HepG2 (cell line): ENCODE data around the gene TMEM144. TPM values are rescaled to one million over a fixed set of nuclear protein-coding genes. Genes with fewer than 3 reads are reported as not detected.

ENCODE experiments used
- BCL6 ChIP-seq: IDR thresholded peaks from 2 replicates; pipeline ENCODE4 v1.6.1; 2016; ENCODE audit warnings: missing genetic modification reagents, missing compliant biosample characterization
- MBD4 ChIP-seq: IDR thresholded peaks from 2 replicates; pipeline ENCODE4 v1.6.1; 2012; ENCODE audit warnings: low read length, inconsistent platforms, borderline replicate concordance
- NAIF1 ChIP-seq: sonication (generic); formaldehyde crosslinking; IDR thresholded peaks from 2 replicates; pipeline ENCODE4 v1.5.0; 2020; ENCODE audit warnings: mild to moderate bottlenecking, missing genetic modification reagents, borderline replicate concordance
- SETDB1 ChIP-seq: sonication (generic); formaldehyde crosslinking; IDR thresholded peaks from 2 replicates; pipeline ENCODE4 v1.5.1; 2020; ENCODE audit warnings: missing genetic modification reagents, mild to moderate bottlenecking, borderline replicate concordance
- SOX5 ChIP-seq: IDR thresholded peaks from 2 replicates; pipeline ENCODE4 v1.6.1; 2016; ENCODE audit warnings: borderline replicate concordance
- TCF7 ChIP-seq: sonication (generic); IDR thresholded peaks from 2 replicates; pipeline ENCODE4 v1.6.1; 2016; ENCODE audit warnings: antibody characterized with exemption, low read depth
- THYN1 ChIP-seq: sonication (generic); formaldehyde crosslinking; IDR thresholded peaks from 2 replicates; pipeline ENCODE4 v1.8.1; 2023; ENCODE audit warnings: low read depth, mild to moderate bottlenecking, moderate library complexity, missing genetic modification reagents, borderline replicate concordance
- ZFAT ChIP-seq: sonication (generic); formaldehyde crosslinking; conservative IDR thresholded peaks from 2 replicates; pipeline ENCODE4 v1.8.1; 2023; ENCODE audit warnings: missing genetic modification reagents, inconsistent platforms
- ZNF12 ChIP-seq: sonication (generic); formaldehyde crosslinking; IDR thresholded peaks from 2 replicates; pipeline ENCODE4 v1.5.0; 2020; ENCODE audit warnings: missing genetic modification reagents
- polyA plus RNA-seq, 8 experiments: library from polyadenylated mRNA; depleted of rRNA in 3 of 8; stranded (reverse) in 7 of 8; unstranded in 1 of 8; fragments of >200 nt; fragmentation: Illumina TruSeq in 4 of 8; extraction: Trizol in 4 of 8; gene quantifications; 2 replicates each; pipeline versions ENCODE4 v1.2.1 to v1.2.3, GENCODE V29; 2011 to 2016; ENCODE audit warnings: low read depth in 4 of 8, missing spikeins in 1 of 8, mixed read lengths in 1 of 8; ENCODE audit not compliant: insufficient read depth in 1 of 8
- total RNA-seq, 5 experiments: library from RNA; depleted of rRNA; stranded (reverse); fragments of >200 nt; fragmentation: Illumina TruSeq; extraction: Trizol; gene quantifications; 2 replicates each; pipeline ENCODE4 v1.2.3, GENCODE V29; 2016; ENCODE audit warnings: low read depth in 1 of 5
- TF ChIP-seq, protein P1 (sequence below): sonication (generic); formaldehyde crosslinking; IDR thresholded peaks from 2 replicates; pipeline ENCODE4 v1.8.1; 2023; ENCODE audit warnings: mild to moderate bottlenecking, missing genetic modification reagents
- TF ChIP-seq, protein P2 (sequence below): sonication (generic); formaldehyde crosslinking; IDR thresholded peaks from one replicate; pipeline ENCODE4 v1.5.1; 2020; ENCODE audit warnings: mild to moderate bottlenecking, missing genetic modification reagents; ENCODE audit errors: not compliant biosample characterization
- TF ChIP-seq, protein P3 (sequence below): sonication (generic); formaldehyde crosslinking; IDR thresholded peaks from 2 replicates; pipeline ENCODE4 v1.5.0; 2020; ENCODE audit warnings: mild to moderate bottlenecking, missing genetic modification reagents
- TF ChIP-seq, protein P4 (sequence below): sonication (generic); formaldehyde crosslinking; IDR thresholded peaks from 2 replicates; pipeline ENCODE4 v1.5.1; 2020; ENCODE audit warnings: mild to moderate bottlenecking, missing genetic modification reagents, moderate library complexity

The TMEM144 gene
- total and polyA plus RNA-seq, 2 of the 13 experiments (the other 11 are each of a cell fraction or from before 2014, with no cell fraction given) = 10.9 to 12.3 TPM

DNA sequence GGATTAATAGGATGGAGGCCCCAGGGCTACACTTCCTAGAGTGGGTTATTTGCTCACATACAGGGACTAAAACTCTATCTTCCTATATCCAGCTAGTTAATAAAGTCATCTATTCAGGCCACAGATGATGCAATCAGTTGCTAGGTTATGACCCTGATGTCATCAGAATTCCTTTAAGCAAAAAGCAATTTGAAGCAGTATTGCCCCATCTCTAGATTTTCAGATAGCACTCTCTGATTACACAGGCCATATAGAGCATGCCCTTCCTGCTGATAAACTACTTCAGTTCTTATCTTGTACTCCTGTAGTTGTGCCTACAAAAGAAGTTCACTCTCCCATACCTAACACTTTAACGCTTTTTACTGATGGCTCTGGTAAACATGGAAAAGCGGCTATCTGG is 84.8 kb downstream of the TMEM144 start (continued):
- TF ChIP-seq ZFAT (CRISPR knock-in tag) (no peak), TCF7 (peak; percentile 25; the same call in 1 of the 2 replicates), MBD4 (no peak), SETDB1 (CRISPR knock-in tag) (no peak), THYN1 (CRISPR knock-in tag) (no peak), NAIF1 (CRISPR knock-in tag) (no peak), ZNF12 (peak; percentile 62; the same call in 1 of the 2 replicates), BCL6 (CRISPR knock-in tag) (peak; percentile 33; the same call in 1 of the 2 replicates), SOX5 (CRISPR knock-in tag) (peak; percentile 28; the same call in 1 of the 2 replicates)
- TF ChIP-seq, protein P1, sequence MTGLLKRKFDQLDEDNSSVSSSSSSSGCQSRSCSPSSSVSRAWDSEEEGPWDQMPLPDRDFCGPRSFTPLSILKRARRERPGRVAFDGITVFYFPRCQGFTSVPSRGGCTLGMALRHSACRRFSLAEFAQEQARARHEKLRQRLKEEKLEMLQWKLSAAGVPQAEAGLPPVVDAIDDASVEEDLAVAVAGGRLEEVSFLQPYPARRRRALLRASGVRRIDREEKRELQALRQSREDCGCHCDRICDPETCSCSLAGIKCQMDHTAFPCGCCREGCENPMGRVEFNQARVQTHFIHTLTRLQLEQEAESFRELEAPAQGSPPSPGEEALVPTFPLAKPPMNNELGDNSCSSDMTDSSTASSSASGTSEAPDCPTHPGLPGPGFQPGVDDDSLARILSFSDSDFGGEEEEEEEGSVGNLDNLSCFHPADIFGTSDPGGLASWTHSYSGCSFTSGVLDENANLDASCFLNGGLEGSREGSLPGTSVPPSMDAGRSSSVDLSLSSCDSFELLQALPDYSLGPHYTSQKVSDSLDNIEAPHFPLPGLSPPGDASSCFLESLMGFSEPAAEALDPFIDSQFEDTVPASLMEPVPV (CRISPR knock-in tag) = no peak
- TF ChIP-seq, protein P2, sequence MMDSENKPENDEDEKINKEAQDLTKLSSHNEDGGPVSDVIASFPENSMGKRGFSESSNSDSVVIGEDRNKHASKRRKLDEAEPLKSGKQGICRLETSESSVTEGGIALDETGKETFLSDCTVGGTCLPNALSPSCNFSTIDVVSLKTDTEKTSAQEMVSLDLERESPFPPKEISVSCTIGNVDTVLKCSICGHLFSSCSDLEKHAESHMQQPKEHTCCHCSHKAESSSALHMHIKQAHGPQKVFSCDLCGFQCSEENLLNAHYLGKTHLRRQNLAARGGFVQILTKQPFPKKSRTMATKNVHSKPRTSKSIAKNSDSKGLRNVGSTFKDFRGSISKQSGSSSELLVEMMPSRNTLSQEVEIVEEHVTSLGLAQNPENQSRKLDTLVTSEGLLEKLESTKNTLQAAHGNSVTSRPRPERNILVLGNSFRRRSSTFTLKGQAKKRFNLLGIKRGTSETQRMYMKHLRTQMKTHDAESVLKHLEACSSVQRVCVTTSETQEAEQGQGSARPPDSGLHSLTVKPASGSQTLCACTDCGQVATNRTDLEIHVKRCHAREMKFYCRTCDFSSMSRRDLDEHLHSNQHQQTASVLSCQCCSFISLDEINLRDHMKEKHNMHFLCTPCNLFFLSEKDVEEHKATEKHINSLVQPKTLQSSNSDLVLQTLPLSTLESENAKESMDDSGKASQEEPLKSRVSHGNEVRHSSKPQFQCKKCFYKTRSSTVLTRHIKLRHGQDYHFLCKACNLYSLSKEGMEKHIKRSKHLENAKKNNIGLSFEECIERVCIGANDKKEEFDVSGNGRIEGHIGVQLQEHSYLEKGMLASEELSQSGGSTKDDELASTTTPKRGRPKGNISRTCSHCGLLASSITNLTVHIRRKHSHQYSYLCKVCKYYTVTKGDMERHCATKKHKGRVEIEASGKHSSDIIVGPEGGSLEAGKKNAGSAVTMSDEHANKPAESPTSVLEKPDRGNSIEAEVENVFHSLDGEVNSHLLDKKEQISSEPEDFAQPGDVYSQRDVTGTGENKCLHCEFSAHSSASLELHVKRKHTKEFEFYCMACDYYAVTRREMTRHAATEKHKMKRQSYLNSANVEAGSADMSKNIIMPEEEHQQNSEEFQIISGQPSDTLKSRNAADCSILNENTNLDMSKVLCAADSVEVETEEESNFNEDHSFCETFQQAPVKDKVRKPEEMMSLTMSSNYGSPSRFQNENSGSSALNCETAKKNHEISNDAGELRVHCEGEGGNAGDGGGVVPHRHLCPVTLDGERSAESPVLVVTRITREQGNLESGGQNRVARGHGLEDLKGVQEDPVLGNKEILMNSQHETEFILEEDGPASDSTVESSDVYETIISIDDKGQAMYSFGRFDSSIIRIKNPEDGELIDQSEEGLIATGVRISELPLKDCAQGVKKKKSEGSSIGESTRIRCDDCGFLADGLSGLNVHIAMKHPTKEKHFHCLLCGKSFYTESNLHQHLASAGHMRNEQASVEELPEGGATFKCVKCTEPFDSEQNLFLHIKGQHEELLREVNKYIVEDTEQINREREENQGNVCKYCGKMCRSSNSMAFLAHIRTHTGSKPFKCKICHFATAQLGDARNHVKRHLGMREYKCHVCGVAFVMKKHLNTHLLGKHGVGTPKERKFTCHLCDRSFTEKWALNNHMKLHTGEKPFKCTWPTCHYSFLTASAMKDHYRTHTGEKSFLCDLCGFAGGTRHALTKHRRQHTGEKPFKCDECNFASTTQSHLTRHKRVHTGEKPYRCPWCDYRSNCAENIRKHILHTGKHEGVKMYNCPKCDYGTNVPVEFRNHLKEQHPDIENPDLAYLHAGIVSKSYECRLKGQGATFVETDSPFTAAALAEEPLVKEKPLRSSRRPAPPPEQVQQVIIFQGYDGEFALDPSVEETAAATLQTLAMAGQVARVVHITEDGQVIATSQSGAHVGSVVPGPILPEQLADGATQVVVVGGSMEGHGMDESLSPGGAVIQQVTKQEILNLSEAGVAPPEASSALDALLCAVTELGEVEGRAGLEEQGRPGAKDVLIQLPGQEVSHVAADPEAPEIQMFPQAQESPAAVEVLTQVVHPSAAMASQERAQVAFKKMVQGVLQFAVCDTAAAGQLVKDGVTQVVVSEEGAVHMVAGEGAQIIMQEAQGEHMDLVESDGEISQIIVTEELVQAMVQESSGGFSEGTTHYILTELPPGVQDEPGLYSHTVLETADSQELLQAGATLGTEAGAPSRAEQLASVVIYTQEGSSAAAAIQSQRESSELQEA (CRISPR knock-in tag) = no peak
- TF ChIP-seq, protein P3, sequence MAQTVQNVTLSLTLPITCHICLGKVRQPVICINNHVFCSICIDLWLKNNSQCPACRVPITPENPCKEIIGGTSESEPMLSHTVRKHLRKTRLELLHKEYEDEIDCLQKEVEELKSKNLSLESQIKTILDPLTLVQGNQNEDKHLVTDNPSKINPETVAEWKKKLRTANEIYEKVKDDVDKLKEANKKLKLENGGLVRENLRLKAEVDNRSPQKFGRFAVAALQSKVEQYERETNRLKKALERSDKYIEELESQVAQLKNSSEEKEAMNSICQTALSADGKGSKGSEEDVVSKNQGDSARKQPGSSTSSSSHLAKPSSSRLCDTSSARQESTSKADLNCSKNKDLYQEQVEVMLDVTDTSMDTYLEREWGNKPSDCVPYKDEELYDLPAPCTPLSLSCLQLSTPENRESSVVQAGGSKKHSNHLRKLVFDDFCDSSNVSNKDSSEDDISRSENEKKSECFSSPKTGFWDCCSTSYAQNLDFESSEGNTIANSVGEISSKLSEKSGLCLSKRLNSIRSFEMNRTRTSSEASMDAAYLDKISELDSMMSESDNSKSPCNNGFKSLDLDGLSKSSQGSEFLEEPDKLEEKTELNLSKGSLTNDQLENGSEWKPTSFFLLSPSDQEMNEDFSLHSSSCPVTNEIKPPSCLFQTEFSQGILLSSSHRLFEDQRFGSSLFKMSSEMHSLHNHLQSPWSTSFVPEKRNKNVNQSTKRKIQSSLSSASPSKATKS (CRISPR knock-in tag) = no peak
- TF ChIP-seq, protein P4, sequence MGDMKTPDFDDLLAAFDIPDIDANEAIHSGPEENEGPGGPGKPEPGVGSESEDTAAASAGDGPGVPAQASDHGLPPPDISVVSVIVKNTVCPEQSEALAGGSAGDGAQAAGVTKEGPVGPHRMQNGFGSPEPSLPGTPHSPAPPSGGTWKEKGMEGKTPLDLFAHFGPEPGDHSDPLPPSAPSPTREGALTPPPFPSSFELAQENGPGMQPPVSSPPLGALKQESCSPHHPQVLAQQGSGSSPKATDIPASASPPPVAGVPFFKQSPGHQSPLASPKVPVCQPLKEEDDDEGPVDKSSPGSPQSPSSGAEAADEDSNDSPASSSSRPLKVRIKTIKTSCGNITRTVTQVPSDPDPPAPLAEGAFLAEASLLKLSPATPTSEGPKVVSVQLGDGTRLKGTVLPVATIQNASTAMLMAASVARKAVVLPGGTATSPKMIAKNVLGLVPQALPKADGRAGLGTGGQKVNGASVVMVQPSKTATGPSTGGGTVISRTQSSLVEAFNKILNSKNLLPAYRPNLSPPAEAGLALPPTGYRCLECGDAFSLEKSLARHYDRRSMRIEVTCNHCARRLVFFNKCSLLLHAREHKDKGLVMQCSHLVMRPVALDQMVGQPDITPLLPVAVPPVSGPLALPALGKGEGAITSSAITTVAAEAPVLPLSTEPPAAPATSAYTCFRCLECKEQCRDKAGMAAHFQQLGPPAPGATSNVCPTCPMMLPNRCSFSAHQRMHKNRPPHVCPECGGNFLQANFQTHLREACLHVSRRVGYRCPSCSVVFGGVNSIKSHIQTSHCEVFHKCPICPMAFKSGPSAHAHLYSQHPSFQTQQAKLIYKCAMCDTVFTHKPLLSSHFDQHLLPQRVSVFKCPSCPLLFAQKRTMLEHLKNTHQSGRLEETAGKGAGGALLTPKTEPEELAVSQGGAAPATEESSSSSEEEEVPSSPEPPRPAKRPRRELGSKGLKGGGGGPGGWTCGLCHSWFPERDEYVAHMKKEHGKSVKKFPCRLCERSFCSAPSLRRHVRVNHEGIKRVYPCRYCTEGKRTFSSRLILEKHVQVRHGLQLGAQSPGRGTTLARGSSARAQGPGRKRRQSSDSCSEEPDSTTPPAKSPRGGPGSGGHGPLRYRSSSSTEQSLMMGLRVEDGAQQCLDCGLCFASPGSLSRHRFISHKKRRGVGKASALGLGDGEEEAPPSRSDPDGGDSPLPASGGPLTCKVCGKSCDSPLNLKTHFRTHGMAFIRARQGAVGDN (CRISPR knock-in tag) = no peak
